Measurements from ENCODE around the gene SLC30A4.

SLC30A4 gene, protein sequence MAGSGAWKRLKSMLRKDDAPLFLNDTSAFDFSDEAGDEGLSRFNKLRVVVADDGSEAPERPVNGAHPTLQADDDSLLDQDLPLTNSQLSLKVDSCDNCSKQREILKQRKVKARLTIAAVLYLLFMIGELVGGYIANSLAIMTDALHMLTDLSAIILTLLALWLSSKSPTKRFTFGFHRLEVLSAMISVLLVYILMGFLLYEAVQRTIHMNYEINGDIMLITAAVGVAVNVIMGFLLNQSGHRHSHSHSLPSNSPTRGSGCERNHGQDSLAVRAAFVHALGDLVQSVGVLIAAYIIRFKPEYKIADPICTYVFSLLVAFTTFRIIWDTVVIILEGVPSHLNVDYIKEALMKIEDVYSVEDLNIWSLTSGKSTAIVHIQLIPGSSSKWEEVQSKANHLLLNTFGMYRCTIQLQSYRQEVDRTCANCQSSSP

DNA sequence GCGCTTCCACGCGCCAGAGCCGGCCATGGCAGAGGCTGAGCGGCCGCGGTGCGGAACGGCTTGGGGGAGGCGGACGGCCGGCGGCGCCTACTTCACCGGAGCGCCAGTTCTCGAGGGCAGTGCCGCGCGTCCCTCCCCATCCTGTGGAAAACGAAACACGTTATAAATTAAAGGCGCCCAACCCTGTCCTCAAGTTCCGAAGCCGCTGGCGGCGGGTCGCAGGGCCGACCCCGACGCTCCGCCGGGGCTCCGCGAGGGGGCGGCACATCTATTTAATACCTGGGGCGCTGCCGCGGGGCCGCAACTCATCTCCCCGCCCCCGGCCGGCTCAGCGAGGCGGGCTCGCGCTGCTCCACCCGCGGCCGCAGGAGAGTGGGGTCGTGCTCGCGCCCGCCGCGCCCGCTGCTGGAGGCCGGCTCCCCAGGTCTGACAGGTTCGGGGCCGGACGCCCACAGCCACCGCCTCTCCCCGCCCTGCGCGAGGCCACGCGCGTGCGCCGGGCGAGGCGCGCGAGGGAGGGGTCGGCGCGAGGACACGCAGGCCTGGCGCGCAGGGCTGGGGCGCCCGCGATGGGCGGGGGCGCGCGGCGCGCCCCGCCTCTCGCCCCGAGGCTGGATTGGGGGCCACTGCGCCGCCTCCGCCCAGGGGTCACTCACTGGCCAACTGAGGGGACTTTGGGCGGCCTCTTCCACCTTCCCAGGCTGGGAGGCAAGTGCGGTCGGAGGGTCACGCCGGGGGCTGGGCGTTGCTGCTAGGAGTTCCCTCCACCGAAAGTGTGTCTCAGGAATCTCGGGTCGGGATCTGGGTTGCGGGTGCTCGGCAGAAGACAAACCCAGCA is at the start of gene SLC30A4:
TSS of gene SLC30A4 (minus strand) at position 428 of the 838 bp plus-strand sequence. CDS start at position 27, 401 bp downstream.
- peak; percentile 85 for DNase-seq (ENCODE audit: low read depth, low spot score)

DNA sequence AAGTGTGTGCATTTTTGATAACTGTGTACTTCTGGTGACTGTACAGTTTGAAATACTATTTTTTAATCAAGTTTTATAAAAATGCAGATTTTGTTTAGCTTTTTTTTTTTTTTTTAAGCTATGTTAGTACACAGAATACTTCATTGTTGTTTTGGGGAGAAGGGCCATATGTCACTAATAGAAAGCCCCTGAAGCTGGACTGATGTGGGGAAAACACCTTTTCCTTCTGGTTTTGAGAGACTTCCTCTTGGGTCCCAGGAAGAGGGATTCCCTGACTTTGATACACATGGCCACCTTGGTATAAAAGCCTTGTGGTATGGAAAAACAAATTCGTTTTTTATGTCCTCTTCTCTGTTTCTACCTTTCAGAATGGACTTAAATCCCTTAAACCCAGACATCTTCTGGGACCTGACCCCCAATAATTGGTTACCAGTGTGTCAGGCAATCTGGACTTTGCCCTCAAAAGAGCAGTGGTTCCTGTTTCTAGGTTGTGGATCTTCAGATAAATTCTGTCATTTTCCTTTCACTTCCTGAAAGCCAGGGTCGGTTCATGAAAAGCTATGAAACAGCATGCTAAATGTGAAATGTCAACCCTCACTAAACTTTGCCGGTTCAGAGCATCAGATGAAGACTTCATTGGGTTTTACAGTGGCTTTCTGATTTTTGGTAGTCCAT is 33.5 kb upstream of the SLC30A4 start:
- DNase-seq (ENCODE audit: low read depth, low spot score): no peak

DNA sequence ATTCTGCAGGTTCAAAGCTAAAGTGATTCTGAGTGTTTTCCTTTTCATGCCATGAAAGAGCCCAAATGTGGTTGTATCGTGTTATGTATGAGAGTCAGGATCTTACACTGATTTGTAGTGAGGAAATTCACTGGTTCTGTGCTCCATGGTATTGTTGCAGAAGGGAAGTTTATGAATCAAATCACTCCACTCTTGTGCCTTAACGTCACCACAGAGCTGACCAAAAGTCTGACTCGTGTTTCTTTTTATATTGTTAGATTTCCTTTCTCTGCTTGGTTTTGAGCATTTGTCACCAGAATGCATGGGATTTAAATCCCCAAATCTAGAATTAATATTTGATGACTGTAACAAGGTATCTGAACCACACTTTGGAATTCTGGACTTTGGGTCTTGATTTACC is 29.1 kb upstream of the SLC30A4 start:
- DNase-seq (ENCODE audit: low read depth, low spot score): no peak

DNA sequence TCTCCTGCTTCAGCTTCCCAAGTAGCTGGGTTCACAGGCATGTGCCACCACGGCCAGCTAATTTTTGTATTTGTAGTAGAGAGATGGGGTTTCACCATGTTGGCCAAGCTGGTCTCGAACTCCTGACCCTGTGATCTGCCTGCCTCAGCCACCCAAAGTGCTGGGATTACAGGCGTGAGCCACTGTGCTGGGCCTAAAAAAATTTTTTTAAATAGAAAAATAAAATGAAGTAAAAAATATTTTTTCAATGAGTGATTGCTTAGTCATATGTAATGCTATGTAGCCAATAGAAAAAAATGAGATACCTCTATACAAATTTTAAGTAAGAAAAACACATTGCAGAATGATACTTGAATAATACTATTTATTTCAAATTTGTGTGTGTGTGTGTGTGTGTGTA is 27.9 kb upstream of the SLC30A4 start:
- no peak for DNase-seq (ENCODE audit: low read depth, low spot score)

DNA sequence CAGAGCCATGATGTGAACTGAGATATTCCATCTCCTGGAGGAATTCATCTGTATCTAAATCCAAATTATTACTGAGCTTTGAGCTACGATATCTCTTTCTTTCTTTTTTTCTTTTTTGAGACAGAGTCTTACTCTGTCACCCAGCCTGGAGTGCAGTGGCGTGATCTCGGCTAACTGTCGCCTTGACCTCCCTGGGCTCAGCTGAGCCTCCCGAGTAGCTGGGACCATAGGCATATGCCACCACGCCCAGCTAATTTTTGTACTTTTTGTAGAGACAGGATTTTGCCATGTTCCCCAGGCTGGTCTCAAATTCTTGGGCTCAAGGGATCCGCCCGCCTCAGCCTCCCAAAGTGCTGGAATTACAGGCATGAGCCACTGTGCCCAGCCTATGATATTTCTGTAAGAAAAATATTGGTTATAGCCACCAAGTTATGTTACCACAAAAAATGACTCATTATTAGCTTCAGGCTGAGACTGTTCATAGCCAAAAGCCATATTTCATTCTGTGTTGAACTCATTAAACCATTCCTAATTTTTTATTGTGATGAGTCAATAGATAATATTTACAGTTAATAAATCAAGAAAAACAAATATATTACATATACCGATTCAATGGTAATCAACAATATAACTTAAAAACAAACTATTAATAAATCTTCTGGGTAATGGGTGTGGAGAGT is 27.1 kb upstream of the SLC30A4 start:
- no peak for DNase-seq (ENCODE audit: low read depth, low spot score)

DNA sequence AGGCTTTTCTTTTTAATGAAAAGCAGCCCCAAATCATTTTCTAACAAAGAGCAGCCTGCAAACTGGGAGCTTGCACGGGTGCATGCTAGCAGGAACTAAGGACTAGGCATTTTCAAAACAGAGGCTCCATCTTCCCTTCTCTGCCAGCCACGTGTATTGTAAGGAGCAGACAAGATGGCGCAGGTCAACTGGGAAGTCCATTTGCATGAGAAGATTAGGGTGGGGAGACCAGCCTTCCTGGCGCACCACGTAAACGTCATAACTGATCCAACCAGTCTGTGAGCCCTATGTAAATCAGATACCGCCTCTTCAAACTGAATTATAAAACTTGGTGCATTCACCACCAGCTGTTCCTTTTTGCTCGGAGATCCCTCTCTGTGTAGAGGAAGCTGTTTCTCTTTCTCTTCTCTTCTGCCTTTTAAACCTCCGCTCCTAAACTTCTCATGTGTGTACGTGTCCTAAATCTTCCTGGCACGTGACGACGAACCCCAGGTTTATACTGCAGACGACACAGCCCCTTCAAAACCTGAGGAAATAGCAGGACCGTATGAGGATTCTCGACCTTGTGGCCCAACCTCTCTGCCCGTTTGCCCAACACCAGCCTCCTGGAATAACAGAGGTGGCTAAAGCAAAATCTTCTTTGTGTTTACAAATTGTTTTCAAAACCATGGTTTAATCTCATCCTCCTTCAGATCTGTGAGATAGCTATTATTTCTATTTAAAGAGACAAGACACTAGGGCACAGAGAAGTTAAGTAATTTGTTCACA is 26.4 kb upstream of the SLC30A4 start:
- DNase-seq (ENCODE audit: low read depth, low spot score): no peak

DNA sequence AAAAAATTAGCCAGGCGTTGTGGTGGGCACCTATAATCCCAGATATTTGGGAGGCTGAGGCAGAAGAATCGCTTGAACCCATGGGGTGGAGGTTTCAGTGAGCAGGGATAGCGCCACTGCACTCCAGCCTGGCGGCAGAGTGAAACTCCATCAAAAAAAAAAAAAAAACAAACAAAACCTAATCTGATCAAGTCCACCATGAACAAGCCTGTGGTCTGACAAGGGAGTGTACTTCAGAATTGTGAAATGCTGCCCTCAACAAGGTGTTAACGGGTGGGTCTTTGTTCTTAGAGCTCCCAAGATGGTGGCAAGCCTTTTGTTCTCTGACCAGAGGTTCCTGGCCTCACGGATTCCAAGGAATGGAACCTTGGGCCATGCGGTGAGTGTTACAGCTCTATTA is 24.2 kb upstream of the SLC30A4 start:
- no peak for DNase-seq (ENCODE audit: low read depth, low spot score)

DNA sequence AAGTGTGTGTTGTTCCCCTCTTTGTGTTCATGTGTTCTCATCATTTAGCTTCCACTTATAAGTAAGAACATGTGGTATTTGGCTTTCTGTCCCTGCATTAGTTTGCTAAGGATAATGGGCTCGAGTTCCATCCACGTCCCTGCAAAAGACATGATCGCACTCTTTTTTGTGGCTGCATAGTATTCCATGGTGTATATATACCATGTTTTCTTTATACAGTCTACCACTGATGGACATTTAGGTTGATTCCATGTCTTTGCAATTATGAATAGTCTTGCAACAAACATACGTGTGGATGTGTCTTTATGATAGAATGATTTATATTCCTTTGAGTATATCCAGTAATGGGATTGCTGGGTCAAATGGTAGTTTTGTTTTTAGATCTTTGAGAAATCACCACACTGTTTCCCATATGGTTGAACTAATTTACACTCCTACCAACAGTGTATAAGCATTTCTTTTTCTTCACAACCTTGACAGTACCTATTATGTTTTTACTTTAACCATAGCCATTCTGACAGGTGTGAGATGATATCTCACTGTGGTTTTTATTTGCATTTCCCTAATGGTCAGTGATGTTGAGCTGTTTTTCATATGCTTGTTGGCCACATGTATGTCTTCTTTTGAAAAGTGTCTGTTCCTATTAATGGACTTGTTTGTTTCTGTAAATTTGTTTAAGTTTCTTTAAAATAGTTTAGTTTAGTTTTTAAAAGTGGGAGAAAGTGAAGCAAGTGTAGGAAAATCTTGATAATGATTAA is 21.9 kb upstream of the SLC30A4 start:
- DNase-seq (ENCODE audit: low read depth, low spot score): no peak

DNA sequence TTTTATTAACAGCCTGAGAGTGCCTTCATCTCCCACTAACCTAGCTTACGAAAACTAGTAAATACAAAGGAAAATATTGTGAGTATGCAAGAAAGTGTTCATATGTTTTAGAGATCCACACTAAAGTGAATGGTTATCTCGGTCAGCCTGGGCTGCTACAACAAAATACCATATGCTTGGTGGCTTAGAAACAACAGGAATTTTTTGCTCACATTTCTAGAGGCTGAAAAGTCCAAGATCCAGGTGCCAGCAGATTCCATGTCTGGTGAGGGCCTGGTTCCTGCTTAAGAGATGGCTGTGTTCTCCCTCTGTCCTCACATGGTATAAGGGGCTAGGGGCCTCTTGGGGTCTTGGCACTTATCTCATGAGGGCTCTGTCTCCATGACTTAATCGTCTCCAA is 20.5 kb upstream of the SLC30A4 start:
- DNase-seq (ENCODE audit: low read depth, low spot score): no peak

DNA sequence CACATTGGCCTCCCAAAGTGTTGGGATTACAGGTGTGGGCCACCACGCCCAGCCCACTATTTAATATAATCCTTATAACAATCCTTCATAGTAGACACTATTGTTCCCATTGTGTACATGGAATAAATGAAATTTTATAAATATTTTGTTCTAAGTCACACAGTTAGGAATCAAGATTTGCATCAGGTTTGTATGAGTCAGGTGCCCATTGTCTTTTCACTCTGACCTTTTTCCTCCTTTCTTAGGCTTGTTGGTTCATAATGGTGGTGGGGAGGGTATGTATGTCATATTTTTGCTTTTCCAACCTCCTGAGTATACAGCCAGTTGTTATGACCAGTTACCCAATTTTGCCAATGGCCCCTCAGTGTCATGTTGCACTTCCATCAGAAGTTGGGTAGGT is 18.0 kb upstream of the SLC30A4 start:
- DNase-seq (ENCODE audit: low read depth, low spot score): no peak

DNA sequence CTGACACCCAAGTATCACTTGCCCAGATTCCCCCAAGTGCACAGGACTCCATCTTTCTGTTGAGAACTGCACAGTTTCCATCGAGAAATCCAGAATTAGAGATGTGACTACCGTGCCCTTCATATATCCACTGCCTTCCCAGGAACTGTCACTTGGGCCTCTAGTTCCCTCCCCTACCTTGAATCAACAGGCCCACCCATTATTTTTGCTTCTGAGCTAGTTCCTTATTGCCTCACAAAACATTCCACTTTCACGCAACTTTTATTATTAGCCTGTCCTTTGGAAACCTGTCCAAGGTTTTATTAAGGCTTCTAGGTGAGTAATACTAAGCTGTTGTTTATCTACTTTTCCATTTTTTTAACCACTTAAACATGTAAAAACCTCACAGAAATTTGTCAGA is 17.1 kb upstream of the SLC30A4 start:
- no peak for DNase-seq (ENCODE audit: low read depth, low spot score)

DNA sequence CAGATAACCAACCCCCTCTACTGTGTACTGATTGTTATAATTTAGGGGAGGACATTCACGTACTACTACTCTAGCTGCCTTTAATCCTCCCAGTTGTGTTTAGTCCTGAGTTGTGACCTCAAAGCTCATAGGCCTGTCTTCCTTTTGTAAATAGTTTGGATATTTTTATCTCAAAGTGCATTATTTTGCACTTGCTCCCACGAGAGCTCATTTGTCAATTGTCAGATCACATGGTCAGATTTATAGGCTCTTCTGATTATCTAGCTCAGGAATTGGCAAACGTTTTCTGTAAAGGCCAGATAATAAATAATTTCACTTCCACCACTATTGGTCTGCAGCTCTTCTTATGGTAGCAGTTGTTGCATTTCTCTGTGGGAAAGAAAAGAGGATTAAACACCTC is 14.4 kb upstream of the SLC30A4 start:
- DNase-seq (ENCODE audit: low read depth, low spot score): no peak

DNA sequence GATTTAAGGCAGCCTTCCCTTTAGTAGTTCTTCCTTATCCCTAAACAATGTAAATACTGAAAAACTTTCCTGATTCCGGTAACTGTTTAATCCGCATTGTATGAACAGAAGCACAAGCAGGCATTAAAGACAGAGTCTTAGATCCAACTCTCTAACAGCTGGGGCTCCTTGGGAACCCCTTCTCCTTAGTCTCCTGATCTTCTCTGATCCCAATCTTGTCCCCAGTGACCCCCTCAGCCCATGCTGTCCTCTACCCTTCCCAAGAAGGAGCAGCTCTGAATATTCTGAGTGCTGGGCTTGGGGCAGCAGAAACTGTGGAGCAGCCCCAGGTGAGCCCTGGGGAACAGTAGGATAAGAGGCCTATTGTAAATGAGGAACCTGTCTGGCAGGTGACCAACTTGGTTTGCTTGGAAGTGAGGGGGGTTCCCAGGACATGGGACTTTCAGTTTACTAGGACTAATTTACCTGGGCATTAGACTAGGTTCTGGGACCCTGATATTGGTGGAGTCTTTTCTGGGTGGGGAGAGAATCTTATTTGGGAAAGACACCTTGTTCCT is 13.0 kb upstream of the SLC30A4 start:
- DNase-seq (ENCODE audit: low read depth, low spot score): no peak

DNA sequence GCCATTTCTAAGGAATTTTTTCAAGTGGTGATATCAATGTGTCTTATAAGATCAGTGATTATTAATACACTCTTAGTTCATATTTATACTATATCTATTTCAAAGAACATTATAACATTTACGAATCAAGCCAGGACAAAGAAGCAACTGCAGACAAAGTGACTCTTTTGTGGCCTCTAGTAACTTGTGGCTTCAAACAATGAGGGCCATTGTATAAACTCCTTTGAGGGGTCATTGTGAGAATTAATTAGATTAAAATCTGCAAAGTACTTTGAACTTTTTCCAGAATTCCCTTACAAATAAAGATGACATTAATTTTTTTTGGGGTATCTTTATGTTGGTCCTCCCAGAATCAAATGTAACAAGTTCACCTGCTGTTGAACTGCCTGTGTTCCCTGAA is 12.3 kb upstream of the SLC30A4 start:
- no peak for DNase-seq (ENCODE audit: low read depth, low spot score)

DNA sequence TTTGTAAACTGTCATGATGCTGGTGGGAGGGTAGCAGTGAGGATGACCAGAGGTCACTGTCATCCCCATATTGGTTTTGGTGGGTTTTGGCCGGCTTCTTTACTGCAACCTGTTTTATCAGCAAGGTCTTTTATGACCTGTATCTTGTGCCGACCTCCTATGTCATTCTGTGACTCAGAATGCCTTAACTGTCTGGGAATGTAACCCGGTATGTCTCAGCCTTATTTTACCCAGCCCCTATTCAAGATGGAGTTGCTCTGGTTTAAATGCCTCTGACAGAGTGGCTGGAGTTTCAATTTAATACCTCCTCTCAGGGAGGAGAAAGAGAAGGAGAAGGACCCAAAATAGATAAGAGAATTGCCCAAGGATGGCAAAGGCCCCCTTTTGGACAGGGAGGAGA is 10.3 kb upstream of the SLC30A4 start:
- DNase-seq (ENCODE audit: low read depth, low spot score): peak; percentile 16

DNA sequence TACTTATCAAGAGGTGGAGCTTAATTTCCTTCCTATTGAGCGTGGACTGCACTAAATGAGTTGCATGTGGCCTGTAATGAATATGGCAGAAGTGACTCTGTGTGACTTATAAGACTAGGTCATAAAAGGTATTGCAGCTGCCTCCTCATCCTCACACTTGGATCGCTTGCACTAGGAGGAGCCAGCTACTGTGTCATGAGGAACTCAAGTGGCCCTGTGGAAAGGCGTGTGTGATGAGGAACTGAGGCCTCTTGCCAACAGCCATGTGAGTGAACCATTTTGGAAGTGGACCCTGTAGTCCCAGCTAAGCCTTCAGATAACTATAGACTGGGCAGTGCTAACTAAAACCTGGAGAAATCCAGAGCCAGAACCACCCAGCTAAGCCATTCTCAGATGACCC is 7.1 kb upstream of the SLC30A4 start:
- DNase-seq (ENCODE audit: low read depth, low spot score): no peak

DNA sequence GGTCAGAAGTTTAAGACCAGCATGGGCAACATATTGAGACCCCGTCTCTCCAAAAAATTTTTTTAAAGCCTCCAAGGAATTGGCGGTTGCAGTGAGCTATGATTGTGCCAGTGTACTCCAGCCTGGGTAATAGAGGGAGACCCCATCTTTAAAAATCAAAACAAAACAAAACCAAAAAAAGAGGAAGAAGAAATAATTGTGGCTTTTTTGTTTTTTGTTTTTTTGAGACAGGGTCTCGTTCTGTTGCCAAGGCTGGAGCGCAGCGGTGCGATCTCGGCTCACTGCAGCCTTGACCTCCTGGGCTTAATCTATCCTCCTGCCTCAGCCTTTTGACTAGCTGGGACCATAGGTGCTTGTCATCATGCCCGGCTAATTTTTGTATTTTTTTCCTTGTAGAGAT is 4.5 kb upstream of the SLC30A4 start:
- DNase-seq (ENCODE audit: low read depth, low spot score): no peak

DNA sequence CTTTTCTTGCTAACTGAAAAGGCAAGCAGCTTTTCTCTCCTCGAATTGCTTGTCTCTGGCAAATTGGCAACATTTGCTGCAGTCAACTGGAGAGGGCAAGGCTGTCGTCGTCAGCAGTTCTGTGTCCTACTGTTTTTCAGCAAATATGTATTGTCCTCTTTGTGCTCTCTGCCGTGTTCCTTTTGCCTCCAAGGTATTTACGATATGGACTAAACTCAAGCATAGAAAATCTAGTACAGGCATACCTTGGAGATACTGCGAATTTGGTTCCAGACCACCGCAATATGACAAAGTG is 558 bp upstream of the SLC30A4 start:
- no peak for DNase-seq (ENCODE audit: low read depth, low spot score)

DNA sequence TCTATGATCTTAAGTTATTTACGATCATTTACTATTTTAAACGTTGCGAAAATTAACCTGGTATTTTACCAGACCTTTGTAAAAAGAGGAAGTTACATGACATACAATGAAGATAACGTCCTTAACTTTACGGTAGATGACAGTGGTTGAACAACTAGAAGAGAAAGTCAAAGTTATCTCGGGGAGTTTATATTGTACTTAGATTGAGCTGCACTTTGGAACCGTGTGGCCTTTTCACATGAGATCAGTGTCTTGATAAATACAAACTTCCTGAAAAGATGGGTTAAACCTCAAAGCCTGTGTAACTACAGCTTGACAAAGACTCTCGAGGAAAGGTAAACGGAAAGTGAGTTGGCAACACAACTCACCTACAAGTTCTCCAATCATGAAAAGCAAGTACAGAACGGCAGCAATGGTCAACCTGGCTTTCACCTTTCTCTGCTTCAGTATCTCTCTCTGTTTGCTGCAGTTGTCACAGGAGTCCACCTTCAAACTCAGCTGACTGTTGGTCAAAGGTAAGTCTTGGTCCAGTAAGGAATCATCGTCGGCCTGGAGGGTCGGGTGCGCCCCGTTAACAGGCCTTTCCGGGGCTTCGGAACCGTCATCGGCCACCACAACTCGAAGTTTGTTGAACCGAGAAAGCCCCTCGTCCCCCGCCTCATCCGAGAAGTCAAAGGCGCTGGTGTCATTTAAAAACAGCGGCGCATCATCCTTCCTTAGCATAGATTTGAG is 793 bp downstream of the SLC30A4 start:
- peak; percentile 35 for DNase-seq (ENCODE audit: low read depth, low spot score)

Measured in astrocyte of the hippocampus (primary cell).